GM23248 (cell line): ENCODE measurements around the gene NUBP1.

Experiments
- EZH2 ChIP-seq: fragments of 200-600 bp; sonication (generic); IDR thresholded peaks from 2 replicates; pipeline ENCODE4 v1.6.1; 2018; ENCODE audit warnings: antibody characterized with exemption, mild to moderate bottlenecking; ENCODE audit not compliant: insufficient read depth, poor library complexity, severe bottlenecking
- EZH2phosphoT487 ChIP-seq: fragments of 200-600 bp; sonication (generic); IDR thresholded peaks from 2 replicates; pipeline ENCODE4 v1.6.1; 2018; ENCODE audit warnings: antibody characterized with exemption, moderate library complexity, mild to moderate bottlenecking, low read depth; ENCODE audit not compliant: insufficient read depth

- TF ChIP-seq EZH2 (no peak), EZH2phosphoT487 (no peak)
Measured at GRCh38 chr16:10808218-10808617, 64.6 kb downstream of the NUBP1 start.
